Ramos (cell line): Measurements from ENCODE around the gene ZRANB1.

Experiments used
- in situ Hi-C: fragments of 300-500 bp; cut with MboI; formaldehyde crosslinking; loops from one replicate; pipeline ENCODE4 v1.14.3; 2022; ENCODE audit warnings: low sequenced_read_pairs; ENCODE audit not compliant: unreplicated experiment

ZRANB1 gene

DNA sequence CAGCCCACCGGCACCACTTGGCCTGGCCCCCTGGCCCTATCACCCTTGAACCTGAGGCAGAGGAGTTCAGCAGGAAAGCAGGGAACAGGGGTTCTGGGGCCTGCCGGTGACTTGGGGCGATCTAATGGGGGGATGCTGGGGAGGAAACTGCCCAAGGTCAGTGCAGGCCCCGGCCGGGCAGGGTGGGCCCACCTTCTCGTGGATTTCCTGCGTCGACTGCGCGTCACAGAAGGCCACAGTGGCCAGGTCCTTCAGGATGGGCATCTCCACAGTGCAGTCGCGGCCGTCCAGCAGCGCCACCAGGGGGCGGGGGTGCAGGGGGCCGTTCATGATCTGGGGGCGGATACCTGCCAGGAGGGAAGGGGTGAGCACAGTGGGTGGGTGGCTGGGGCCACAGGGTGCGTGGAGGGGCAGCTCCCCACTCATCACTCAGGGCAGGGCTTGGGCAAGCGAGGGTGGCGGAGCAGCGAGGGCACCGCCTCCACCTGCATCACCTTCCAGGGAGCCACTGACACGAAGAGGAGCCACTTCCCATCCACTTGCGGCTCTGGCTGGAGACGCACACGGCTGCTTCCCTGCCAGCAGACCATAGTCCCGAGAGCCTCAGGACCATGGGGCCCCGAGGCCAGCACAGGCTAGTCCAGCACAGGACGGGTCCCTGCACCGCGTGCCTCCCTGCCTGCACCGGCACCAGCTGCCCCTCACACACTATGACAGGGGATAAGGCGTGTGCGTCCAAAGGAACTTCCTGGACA, 61.4 kb downstream of the ZRANB1 start:
- in situ Hi-C loops, result no loop called here

DNA sequence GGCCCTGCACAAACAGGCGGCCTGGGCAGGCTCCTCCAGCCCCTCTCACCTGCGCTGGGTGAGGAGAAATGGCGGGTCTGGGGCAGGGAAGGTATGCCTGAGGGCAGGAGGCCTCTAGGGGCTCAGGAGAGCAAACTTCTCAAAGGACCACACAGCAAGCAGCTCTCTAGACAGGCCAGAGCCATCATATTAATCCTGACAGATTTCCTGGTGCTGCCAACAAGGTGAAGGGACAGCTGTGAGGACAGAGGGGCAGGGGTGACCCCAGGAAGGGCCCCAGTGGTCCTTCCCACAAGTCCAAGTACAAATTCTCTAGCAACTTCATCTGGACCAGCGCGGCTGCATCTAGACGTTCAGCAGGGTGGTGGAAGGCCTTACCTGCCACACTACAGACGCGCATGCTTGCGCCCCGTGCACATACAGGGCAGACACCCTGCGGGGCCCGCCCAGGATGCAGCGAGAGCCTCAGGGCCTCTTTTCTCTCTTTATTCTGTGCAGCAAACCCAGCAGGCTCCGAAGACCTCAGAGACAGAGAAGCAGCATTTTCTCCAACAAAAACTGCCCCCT, 62.1 kb downstream of the ZRANB1 start:
- in situ Hi-C loops, result no loop called here

GRCh38 chr10:125004571-125005311, 62.8 kb downstream of the ZRANB1 start:
- in situ Hi-C loops, result no loop called here

GRCh38 chr10:125005312-125006187, 63.6 kb downstream of the ZRANB1 start:
- in situ Hi-C loops, result no loop called here

DNA sequence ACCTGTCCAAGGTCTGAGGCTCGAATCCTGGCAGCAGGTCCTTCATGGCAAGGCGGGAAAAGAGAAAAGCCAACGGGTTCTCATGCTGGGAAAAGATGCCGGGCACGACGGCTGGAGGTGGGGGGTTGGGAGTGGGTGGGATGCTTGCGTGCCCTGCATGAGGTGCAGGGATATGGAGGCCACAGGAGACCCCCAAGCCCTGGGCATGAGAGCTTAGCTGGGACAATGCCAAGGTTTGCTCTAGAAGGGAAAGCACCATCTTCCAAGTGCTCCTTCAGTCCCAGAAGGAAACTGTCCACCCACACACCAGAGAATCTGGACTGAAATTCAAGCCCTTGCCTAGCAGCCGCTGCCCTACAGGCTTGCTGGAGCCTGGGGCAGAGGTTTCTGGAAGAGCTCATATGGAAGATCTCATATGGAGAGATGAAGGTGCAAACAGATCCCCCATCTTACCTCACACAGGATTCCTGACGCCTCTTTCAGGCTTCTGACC, 64.3 kb downstream of the ZRANB1 start:
- in situ Hi-C loops, result no loop called here

DNA sequence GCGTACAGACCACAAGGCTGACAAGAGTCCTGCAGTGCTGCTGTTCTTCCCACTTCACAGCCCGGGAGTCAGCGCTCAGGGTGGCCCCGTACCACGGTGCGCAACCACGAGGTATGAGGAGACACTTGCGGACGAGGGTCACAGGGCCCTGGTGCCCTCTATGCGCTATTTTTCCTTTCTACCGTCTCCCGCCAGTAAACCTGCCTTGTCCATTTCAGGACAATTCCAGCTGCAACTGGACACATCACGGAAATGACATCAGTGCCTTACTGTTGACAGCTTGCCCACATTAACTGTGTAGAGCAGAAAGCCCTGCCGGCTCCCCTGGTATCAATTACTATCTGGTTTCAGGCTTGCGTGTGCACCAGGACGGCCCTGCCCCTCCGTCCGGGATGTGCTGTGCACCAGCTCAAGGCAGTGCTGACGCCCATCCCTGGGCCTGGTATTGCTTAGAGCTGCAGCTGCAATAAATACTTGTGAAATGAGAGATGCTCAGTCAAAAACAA, 65.1 kb downstream of the ZRANB1 start:
- in situ Hi-C loops, result no loop called here

DNA sequence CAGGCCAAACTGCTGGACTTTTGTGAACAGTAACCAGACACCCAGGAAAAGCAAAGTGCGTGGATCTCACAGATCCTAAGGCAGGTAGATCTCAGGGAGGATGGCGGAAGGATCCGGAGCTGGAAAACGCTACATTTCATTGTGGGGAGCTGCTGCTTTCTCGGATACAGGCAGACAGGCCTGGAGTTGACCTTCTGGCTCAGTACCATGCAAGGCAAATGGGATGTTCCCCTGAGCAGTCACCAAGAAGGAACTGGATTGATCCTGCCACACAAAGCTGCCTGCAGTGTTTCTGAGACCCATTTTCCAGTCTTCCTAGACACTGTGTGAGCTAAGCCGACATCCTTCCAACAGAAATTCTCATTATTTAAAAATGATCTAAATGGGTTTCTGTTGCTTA, 65.5 kb downstream of the ZRANB1 start:
- in situ Hi-C loops, result no loop called here

DNA sequence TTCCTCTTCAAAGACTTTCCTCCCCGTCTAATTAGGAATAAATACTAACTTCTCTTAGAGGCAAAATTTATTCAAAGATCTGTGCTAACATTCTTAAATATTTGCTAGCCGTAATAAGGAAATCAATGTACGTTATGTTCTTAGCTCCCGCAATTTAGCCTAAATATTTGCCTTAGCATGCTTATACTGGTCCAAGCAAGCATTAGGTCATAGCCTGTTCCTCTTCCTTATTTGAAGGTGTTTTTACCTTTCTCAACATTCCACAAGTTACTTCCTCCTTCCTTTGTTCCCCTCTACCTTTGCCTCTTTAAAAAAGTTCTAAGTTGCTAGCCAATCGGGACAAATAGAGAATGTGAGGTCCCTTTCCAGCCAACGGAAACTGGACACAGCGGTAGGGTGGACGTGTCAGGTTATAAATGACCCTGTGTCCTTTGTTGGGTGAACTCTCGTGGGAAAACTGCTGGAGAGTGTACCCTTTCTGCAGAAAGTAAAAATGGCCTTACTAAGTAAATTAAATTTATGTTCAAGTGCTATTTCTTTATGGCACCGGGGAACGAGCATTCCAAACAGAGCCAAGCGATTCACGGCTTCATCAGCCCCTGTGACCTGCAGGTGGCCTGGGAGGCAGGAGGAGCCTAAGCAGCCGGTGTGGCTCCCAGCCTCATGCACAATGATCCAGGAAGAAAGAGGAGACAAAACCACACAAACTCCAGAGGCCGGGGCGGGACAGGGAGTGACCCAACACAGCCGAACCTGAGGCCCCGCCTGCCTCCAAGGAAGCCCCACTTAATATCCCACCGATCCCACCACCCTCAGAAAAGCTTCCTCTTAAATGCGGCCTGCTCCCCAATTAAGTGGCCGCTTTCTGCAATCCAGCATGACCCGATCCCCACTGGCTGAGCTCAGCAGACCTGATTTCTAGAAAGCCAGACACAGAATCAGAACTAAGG, 67.0 kb downstream of the ZRANB1 start:
- in situ Hi-C loops, result no loop called here

GRCh38 chr10:125009661-125010161, 67.8 kb downstream of the ZRANB1 start:
- in situ Hi-C loops, result no loop called here

DNA sequence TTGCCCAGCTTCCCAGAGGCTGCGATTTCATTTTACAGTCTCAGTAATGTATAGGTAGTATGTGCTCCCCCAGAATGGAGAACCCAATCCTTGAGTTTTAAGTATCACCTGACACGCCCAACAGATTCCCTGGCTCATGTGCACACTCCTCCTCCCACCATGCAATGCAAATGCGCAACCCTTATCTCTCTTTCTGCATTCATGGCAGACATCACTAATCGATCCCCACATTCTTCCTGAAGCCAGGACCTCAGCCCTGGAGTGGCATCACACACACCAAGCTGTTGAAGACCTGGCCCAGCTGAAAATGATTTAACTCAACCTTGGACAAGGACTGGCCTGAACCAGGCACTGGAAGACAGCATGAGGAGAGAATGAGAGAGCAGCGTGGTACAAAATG, 68.4 kb downstream of the ZRANB1 start:
- in situ Hi-C loops, result no loop called here

DNA sequence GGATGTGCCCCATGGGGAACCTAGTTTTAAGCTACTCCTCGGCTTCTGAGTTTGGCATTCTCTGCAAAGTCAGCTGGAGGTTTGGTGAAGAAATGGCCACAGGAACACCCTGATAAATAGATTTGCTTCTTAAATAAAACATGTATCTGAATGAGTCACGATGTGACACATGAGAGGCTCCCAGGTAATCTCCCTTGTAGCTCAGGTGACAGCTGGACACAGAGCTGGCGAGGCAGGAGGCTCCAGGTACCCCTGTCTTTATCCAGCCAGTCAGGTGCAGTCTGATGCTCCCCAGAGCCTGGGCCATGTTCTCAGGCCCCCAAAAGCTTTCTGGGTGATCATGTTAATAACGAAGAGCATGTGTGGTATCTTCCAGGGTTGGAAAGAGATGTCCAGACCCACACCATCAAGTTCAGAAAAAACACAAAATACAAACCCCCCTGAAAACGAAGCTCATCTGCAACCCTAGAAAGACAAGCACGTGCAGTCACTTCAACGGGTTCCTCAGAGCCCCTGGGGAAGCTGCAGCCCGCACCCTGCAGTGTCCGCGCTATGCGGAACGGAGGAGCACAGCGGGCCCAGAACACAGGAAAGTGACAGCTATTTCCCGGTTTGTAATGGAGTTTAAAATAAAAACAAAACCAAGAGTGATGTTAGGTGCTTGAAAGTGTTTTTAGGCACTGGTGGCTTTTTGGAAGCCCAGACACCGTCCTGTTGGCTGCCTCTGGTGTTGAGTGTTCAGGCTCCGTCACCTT, 69.4 kb downstream of the ZRANB1 start:
- in situ Hi-C loops, result no loop called here

DNA sequence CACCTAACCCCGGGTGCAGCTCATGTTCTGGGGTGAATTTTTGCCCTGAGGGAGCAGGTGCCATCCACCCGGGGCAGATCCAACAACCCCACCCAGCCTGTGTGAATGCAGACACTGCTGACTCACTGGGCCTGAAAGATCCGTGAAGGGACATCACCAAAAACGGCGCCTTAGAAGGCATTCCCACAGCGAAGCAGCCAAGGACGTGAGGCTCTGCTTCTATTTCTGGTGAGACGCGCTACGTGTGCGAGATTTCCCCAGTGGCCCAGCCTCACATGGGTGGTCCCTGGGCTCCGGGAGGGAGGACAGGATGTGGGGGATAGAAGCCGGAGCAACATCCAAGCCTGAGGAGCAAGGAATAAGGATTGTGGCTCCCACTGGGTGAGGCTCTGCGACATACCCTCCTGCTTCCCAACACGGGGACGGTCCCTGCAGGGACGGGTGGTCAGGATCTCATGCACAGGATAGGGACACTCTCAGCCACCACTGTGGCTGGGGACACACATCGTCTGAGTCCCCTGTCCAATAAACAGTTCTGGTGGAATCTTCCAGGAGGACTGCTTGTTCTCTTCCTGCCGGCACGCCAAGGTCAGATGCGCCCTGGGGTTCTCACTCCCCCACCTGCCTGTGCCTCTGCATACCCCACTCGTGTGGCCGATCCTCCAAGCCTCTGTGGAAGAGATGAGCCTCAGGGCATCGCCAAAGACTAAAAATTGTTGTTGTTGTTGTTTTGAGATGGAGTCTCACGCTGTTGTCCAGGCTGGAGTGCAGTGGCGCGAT, 70.2 kb downstream of the ZRANB1 start:
- in situ Hi-C loops, result no loop called here

- in situ Hi-C loops, result no loop called here
Measured at GRCh38 chr10:125012851-125013528, 71.1 kb downstream of the ZRANB1 start.

DNA sequence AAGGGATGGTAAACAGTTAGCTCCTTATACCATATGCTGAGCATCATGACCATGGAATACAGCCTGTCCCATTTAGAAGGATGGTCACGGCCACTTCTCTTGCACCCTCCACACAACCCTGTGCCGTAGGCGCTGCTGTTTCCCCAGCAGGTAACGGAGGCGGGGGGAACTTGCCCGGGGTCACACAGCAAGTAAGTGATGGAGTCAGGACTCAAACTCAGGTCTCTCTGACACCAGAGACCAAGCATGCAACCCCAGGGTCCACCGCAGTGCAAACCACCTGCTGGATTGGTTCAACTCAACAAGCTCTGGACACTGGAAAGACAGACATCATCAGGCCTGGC, 71.6 kb downstream of the ZRANB1 start:
- in situ Hi-C loops, result no loop called here

GRCh38 chr10:125014086-125014830, 72.3 kb downstream of the ZRANB1 start:
- in situ Hi-C loops, result no loop called here

DNA sequence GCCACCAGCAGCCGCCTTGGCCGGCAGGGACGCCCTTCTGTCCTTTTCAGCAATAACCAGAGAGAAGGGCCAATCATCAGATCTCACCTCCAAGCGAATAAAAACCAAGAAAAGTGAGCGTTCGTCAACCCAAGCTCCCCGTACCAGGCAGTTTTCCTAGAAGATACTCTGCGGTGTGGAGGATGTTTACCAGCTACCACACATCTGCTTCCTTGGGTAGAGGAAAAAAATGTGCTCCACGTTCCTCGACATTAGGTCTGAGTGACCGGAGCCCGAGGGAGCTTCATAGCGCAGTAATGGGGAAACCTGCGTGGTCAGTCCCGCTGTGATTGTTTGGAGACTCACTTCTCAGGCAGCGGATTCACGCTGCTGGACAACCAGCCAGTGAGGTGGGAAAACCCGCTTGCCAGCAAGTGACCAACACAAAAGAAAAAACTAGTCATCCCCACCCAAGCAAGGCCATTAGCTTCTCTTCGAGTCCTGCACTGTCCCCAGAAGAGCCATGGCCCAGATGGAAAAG, 73.0 kb downstream of the ZRANB1 start:
- in situ Hi-C loops, result no loop called here
